Cardiac fibroblast (primary cell): ENCODE measurements around the gene GNAO1.

ENCODE experiments used
- DNase-seq, 2 donors: peaks; one replicate each; pipeline versions ENCODE4 v3.0.0 to v3.0.0-alpha.2; 2010; ENCODE audit warnings: low read depth in 2 of 2
- H3K4me3 ChIP-seq, 2 donors: replicated peaks in 1 of 2; 1 replicate in 1 of 2; 2 replicates in 1 of 2; pipeline ENCODE4 v1.5.1; 2011; ENCODE audit warnings: low read depth in 2 of 2, low read length in 2 of 2, mild to moderate bottlenecking in 2 of 2, moderate library complexity in 1 of 2
- TF ChIP-seq, protein P1 (sequence below): IDR thresholded peaks from one replicate; pipeline ENCODE4 v1.5.1; 2011; ENCODE audit warnings: low read depth, mild to moderate bottlenecking, low read length, inconsistent platforms

Gene GNAO1

DNA sequence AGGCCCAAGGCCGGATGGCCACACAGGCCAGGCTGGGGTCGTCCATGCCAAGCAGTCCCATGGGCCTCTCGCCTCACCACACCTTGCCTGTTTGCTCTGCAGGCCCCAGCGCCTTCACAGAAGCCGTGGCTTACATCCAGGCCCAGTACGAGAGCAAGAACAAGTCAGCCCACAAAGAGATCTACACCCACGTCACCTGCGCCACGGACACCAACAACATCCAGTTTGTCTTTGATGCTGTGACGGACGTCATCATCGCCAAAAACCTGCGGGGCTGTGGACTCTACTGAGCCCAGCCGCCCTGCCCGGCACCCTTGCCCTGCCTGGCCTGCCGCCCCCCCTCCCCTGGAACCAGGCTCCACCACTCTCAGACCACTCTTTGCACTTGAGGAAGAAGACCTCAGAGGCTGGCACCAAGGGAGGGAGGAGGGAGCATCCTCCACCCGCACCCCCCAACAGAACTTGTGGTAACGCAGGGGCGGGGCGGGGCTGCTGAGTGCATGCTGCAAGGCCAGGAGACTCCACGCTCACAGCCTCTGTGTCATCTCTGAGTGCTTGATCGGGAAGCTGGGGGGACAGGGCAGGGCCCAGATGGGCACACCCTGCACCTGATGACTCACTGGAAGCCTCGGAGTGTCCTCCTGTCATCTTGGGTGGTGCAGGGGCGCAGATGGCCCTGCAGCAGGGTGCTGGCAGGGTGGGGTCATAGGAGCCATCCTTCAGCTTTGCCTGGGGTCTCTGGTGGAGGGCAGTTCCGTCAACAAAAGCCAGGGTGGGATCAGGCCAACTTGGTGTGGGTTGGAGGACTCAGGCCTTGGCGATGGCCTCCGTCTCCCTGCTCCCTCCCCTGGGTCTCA lies 152.6 kb downstream of the GNAO1 start:
- DNase-seq = peak in 1 of 2 donors; percentile 14
- TF ChIP-seq, protein P1, sequence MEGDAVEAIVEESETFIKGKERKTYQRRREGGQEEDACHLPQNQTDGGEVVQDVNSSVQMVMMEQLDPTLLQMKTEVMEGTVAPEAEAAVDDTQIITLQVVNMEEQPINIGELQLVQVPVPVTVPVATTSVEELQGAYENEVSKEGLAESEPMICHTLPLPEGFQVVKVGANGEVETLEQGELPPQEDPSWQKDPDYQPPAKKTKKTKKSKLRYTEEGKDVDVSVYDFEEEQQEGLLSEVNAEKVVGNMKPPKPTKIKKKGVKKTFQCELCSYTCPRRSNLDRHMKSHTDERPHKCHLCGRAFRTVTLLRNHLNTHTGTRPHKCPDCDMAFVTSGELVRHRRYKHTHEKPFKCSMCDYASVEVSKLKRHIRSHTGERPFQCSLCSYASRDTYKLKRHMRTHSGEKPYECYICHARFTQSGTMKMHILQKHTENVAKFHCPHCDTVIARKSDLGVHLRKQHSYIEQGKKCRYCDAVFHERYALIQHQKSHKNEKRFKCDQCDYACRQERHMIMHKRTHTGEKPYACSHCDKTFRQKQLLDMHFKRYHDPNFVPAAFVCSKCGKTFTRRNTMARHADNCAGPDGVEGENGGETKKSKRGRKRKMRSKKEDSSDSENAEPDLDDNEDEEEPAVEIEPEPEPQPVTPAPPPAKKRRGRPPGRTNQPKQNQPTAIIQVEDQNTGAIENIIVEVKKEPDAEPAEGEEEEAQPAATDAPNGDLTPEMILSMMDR = no peak
- H3K4me3 ChIP-seq = no peak overlapping the region

DNA sequence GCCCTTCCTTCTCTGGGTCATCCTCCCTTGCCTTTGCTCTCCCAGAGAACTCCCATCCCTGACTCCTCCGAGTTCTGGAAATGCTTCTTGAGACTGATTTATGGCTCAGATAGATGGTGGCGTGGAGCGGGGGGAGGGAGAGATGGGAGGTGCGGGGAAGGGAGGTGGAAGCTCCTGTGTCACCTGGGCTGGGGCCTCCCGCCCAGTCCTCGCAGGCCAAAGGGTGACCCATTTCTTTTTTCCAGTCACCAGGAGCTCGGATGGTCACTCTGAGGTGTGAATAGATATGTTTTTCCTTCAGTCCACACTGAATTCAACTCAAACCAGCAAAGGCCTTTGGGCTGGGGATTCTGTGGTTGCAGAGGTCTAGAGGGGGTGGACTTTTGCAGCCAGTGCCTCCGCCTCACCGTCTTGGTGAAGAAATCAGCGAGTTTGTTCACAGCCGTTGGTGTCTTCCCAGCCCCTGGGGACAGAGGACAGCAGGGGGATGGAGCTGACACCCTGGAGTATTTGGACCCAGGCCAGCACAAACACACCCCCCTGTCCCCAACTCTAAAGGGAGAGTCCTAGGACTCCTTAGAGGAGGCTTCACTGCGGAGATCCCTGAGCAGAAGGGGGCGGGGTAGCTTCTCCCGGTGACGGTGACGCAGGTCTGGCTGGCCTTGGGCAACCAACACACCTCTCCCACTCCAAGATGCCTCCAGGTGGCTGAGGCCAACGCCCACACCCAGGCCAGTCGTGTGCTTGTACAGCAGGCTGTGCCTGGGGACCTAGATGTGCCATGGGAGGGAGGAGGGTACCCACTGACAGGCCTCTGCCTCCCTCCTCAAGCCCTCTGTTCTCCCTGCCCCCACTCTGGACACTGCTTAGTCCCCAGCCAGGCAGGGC lies 153.5 kb downstream of the GNAO1 start:
- no peak for DNase-seq
- H3K4me3 ChIP-seq = no peak overlapping the region
- TF ChIP-seq, protein P1 = no peak

DNA sequence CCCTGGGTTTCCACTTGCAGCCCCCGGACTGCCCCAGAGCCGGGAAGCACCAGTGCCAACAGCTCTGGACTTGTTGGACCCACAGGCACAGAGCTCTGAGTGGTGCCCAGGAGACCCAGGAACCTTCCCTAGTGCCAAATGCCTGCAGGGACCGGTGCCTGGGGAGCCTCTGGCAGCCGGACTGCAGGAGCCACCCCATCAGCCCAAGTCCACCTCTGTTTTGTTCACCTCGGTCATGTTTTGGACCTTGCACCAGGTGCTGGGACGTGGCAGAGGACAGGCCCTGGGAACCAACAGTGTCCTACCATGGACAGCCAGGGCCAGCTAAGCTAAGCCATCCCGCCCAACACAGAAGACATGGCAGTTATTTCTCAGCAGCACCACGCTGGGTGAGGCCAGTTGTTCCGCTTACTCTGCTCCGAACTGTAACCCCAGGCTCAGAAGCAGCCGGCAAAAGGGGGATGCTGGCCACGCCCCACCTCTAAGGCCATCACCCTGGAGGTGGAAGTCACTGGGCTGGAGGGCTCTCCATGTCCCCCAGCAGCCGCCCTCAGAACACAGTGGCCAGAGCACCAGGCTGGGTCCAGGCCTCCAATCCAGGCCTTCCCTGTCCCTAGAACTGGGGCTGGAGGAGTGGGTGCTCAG lies 154.2 kb downstream of the GNAO1 start:
- no peak overlapping the region for H3K4me3 ChIP-seq
- no peak for DNase-seq
- TF ChIP-seq, protein P1 = no peak

DNA sequence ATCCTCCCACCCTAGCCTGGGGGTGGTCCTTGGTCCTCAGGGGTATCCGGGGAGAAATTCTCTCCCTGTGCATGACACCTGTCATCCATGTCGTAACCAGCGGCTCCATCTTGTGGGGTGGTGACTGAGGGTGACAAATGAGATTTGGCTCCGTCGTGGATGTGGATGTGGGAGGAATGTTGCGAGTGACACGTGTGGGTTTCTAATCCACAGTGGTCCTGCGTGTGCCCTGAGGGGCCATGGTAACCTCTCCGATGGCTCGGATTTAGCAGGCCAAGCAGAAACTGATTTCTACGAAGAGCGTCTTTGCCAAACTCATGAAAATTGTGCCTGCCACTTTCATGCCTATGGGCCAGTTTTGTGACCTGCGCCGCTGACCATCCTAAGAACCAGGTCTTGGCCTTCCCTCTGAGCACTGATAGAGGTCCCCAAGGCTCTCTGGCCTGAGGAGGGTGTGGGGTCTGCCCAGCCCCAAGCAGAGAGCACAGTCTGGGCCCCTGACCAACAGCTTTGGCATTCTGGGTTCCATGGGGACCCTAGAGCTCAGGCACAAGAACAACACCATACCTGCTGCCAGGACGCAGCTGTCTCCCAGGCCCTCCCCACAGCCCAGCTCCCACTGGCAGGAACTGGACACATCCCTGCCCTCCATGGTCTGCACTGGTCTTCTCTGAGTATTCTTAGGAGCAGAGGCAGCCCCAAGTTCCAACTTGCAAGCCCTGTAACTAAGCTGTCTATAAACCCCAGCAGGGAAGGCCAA lies 155.0 kb downstream of the GNAO1 start:
- no peak overlapping the region for H3K4me3 ChIP-seq
- no peak for DNase-seq
- TF ChIP-seq, protein P1 = no peak

DNA sequence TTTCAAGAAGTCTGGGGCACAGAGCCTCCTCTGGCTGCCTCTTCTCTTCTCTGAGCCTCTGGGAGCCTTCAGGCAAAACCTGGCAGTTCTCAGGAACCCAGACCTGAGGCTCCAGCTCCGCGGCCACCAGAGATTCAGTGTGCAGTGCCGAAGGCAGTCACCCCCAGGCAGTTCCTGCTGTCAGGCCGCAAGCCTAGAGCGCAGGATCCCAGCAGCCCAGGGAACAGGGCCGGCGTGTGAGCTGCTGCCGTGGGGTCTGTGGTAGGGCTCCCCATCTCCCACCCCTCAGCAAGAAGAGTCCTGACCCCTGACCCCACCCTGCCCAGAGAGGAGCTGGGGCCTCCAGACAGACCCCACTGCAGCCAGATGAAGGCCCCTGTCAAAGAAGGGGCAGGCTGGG lies 155.9 kb downstream of the GNAO1 start:
- no peak overlapping the region for H3K4me3 ChIP-seq
- DNase-seq = no peak
- TF ChIP-seq, protein P1 = no peak

- H3K4me3 ChIP-seq = no peak overlapping the region
- TF ChIP-seq, protein P1 = no peak
- DNase-seq = no peak
Measured at GRCh38 chr16:56347670-56348069, 156.4 kb downstream of the GNAO1 start.
